Erythroblast (primary cell): ENCODE measurements around the gene USP17L29.
"Not testable (repeated sequence)": the region's sequence is repeated elsewhere in the genome, so short reads cannot be mapped to it uniquely, and the experiment has no call there.

ENCODE experiments used
- DNase-seq, 2 experiments: peaks; one replicate each; lab custom pipeline; 2025; lab: John Stamatoyannopoulos, UW
- GATA1 ChIP-seq: IDR thresholded peaks from 2 replicates; pipeline ENCODE4 v1.6.1; 2011; ENCODE audit warnings: low read depth, mild to moderate bottlenecking, control low read depth, low read length, moderate library complexity
- POLR2A ChIP-seq: IDR thresholded peaks from 2 replicates; pipeline ENCODE4 v1.6.1; 2011; ENCODE audit warnings: mild to moderate bottlenecking, low read length

USP17L29 gene, protein sequence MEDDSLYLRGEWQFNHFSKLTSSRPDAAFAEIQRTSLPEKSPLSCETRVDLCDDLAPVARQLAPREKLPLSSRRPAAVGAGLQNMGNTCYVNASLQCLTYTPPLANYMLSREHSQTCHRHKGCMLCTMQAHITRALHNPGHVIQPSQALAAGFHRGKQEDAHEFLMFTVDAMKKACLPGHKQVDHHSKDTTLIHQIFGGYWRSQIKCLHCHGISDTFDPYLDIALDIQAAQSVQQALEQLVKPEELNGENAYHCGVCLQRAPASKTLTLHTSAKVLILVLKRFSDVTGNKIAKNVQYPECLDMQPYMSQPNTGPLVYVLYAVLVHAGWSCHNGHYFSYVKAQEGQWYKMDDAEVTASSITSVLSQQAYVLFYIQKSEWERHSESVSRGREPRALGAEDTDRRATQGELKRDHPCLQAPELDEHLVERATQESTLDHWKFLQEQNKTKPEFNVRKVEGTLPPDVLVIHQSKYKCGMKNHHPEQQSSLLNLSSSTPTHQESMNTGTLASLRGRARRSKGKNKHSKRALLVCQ

DNA sequence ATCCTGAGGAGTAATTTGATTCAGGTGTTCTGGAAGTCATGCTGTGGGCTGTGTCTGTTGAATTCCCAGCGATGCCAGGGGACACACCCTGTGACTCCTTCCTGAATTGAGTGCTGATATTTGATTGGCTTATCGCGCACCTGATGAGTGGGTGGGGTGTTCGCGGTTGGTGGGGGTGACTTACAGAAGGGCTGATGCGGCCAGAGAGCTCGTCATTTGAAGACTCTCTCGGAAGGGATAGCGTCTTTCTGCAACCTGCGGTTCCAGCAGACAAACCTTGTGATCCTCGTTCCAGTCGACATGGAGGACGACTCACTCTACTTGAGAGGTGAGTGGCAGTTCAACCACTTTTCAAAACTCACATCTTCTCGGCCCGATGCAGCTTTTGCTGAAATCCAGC, at the start of gene USP17L29:
TSS of gene USP17L29 (plus strand) at position 301 of the 400 bp plus-strand sequence. CDS start at position 301, 0 bp downstream.
- not testable (repeated sequence) for DNase-seq

DNA sequence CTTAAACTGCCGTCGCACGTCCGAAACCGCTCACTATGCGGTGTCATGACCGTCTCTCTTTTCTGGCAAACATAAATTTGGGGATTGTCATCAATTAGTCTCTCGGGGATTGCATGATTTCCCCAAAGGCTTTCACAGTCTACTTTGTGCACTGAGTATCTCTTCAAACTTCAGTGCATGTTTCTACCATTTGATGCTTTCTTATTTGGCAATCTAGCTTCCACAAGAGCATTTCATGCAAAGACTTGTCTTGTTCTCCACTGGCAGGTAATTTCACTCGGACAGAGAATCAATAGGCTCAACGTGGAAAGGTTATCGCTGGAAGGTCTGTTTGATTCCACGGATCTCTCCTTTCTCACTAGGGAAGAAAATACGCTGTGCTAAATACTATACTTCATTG, 29.2 kb upstream of the USP17L29 start:
- not testable (repeated sequence) for DNase-seq

DNA sequence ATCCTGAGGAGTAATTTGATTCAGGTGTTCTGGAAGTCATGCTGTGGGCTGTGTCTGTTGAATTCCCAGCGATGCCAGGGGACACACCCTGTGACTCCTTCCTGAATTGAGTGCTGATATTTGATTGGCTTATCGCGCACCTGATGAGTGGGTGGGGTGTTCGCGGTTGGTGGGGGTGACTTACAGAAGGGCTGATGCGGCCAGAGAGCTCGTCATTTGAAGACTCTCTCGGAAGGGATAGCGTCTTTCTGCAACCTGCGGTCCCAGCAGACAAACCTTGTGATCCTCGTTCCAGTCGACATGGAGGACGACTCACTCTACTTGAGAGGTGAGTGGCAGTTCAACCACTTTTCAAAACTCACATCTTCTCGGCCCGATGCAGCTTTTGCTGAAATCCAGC, 28.6 kb upstream of the USP17L29 start, which contains the start of gene USP17L24:
TSS of gene USP17L24 (plus strand) at position 301 of the 400 bp plus-strand sequence. CDS start at position 301, 0 bp downstream.
- not testable (repeated sequence) for DNase-seq

DNA sequence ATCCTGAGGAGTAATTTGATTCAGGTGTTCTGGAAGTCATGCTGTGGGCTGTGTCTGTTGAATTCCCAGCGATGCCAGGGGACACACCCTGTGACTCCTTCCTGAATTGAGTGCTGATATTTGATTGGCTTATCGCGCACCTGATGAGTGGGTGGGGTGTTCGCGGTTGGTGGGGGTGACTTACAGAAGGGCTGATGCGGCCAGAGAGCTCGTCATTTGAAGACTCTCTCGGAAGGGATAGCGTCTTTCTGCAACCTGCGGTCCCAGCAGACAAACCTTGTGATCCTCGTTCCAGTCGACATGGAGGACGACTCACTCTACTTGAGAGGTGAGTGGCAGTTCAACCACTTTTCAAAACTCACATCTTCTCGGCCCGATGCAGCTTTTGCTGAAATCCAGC, 23.8 kb upstream of the USP17L29 start, which contains the start of gene USP17L25:
TSS of gene USP17L25 (plus strand) at position 301 of the 400 bp plus-strand sequence. CDS start at position 301, 0 bp downstream.
- DNase-seq: not testable (repeated sequence)

DNA sequence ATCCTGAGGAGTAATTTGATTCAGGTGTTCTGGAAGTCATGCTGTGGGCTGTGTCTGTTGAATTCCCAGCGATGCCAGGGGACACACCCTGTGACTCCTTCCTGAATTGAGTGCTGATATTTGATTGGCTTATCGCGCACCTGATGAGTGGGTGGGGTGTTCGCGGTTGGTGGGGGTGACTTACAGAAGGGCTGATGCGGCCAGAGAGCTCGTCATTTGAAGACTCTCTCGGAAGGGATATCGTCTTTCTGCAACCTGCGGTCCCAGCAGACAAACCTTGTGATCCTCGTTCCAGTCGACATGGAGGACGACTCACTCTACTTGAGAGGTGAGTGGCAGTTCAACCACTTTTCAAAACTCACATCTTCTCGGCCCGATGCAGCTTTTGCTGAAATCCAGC, 19.1 kb upstream of the USP17L29 start, which contains the start of gene USP17L26:
TSS of gene USP17L26 (plus strand) at position 301 of the 400 bp plus-strand sequence. CDS start at position 301, 0 bp downstream.
- not testable (repeated sequence) for DNase-seq

DNA sequence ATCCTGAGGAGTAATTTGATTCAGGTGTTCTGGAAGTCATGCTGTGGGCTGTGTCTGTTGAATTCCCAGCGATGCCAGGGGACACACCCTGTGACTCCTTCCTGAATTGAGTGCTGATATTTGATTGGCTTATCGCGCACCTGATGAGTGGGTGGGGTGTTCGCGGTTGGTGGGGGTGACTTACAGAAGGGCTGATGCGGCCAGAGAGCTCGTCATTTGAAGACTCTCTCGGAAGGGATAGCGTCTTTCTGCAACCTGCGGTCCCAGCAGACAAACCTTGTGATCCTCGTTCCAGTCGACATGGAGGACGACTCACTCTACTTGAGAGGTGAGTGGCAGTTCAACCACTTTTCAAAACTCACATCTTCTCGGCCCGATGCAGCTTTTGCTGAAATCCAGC, 14.3 kb upstream of the USP17L29 start, which contains the start of gene USP17L5:
TSS of gene USP17L5 (plus strand) at position 301 of the 400 bp plus-strand sequence. CDS start at position 301, 0 bp downstream.
- not testable (repeated sequence) for DNase-seq

DNA sequence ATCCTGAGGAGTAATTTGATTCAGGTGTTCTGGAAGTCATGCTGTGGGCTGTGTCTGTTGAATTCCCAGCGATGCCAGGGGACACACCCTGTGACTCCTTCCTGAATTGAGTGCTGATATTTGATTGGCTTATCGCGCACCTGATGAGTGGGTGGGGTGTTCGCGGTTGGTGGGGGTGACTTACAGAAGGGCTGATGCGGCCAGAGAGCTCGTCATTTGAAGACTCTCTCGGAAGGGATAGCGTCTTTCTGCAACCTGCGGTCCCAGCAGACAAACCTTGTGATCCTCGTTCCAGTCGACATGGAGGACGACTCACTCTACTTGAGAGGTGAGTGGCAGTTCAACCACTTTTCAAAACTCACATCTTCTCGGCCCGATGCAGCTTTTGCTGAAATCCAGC, 9.6 kb upstream of the USP17L29 start, which contains the start of gene USP17L27:
TSS of gene USP17L27 (plus strand) at position 301 of the 400 bp plus-strand sequence. CDS start at position 301, 0 bp downstream.
- DNase-seq: not testable (repeated sequence)

DNA sequence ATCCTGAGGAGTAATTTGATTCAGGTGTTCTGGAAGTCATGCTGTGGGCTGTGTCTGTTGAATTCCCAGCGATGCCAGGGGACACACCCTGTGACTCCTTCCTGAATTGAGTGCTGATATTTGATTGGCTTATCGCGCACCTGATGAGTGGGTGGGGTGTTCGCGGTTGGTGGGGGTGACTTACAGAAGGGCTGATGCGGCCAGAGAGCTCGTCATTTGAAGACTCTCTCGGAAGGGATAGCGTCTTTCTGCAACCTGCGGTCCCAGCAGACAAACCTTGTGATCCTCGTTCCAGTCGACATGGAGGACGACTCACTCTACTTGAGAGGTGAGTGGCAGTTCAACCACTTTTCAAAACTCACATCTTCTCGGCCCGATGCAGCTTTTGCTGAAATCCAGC, 4.8 kb upstream of the USP17L29 start, which contains the start of gene USP17L28:
TSS of gene USP17L28 (plus strand) at position 301 of the 400 bp plus-strand sequence. CDS start at position 301, 0 bp downstream.
- DNase-seq: not testable (repeated sequence)

DNA sequence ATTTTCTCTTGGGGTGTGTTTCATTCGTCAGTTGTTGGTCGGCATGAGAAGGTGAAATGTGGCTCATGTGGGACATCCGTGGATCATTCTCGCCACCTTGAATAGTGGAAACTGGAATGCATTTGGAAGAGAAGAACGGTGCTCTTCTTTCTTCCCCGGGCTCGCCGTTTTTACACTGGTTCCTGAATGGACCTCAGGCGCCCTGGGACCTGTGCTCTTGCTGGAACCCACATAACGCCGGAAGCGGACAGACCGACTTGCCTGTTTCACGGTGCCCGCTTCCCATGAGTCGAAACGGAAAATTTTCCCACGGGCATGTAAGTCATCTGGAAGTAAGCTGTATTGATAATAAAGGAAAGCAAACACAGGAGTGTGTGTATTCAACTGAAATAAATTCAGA, 2.6 kb upstream of the USP17L29 start:
- DNase-seq: not testable (repeated sequence)

DNA sequence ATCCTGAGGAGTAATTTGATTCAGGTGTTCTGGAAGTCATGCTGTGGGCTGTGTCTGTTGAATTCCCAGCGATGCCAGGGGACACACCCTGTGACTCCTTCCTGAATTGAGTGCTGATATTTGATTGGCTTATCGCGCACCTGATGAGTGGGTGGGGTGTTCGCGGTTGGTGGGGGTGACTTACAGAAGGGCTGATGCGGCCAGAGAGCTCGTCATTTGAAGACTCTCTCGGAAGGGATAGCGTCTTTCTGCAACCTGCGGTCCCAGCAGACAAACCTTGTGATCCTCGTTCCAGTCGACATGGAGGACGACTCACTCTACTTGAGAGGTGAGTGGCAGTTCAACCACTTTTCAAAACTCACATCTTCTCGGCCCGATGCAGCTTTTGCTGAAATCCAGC, 9.4 kb downstream of the USP17L29 start, which contains the start of gene USP17L30:
TSS of gene USP17L30 (plus strand) at position 301 of the 400 bp plus-strand sequence. CDS start at position 301, 0 bp downstream.
- not testable (repeated sequence) for DNase-seq

DNA sequence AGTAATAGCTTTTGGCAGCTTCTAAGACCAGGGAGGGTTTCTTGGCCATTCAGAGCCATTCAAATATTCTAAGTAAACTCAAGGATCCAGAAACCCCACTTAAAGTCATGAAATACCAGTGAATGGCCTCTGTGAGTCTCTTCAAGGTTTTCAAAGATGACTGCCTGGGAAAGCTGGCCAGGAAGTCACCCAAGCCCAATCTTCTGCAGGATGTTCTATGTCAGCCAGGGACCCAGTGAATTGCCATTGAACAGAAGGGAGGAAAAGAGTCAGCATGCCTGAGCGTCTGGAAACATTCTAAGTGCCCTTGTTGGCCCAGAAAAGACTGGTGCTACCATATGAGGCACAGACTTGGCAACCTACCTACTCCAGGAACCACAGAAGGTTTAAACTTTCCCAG, 26.4 kb downstream of the USP17L29 start:
- DNase-seq: not testable (repeated sequence)

DNA sequence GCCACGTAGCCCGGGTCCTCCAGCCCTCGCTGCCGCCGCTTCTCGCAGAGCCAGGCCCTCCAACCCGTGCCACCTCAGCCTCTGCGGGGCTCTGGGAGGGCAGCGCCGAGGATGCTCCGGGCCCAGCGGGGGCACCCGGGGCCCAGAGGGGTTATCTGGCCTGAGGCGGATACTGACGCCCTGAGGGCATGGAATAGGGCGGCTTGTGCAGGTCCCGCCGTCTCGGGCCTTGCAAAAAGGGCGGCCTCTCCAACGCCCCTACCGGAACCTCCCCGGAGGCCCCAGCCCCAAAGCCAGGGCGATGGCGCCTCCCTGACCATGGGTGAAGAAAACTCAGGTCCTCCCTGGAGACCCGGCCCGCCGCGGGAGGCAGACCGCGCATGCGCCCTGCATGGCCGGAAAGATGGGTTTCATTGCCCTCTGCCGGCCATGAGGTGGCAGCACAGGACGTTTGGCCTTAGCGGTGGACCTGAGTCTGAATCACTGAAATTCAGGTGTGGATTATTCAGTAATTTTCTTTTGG, 27.6 kb downstream of the USP17L29 start:
- DNase-seq: peak in 1 of 2 experiments; percentile 18

DNA sequence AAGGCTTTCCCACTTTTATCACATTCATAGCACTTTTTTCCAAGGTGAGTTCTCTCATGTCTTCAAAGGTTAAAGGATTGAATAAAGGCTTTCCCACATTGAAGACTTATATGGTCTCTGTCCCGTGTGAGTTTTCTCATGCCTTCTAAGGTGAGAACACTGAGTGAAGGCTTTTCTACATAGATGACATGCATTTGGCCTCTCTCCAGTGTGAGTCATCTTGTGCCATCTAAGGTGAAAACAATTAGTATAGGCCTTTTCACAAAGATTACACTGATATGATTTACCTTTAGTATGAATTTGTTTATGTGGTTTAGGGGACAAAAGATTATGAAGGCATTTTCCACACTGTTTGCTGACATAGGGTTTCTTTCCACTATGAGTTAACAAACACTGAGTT, 30.7 kb downstream of the USP17L29 start:
- TF ChIP-seq POLR2A (no peak), GATA1 (no peak)
- DNase-seq: no peak

DNA sequence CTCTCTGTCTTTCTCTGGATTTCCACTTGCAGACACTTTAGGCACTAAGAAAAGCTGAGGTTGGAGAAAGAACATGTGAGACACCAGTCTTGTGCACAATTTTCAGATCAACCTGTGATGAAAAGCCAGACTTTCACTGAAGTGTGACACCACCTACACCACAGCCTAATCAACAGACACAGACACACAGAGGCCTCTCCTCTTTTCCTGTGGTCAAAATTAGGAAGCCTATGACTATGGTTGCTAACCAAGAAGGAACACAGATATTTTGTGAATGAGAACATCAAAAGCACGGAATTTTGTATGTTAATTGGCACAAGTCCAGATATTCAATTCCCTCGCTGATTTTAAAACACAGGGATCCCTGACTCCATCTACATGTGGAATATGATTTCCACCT, 35.6 kb downstream of the USP17L29 start:
- not testable (repeated sequence) for DNase-seq
